ENCODE measurements around the gene IL17C. TPM values are rescaled to one million over a fixed set of nuclear protein-coding genes. Genes with fewer than 3 reads are reported as not detected.

The IL17C gene
- polyA plus RNA-seq, 10 donors, result not detected

- no peak for DNase-seq
Measured at GRCh38 chr16:88627531-88628411, 10.6 kb upstream of the IL17C start.

GRCh38 chr16:88628512-88628974 is 9.8 kb upstream of the IL17C start:
- no peak for DNase-seq

GRCh38 chr16:88629835-88630234 is 8.5 kb upstream of the IL17C start:
- no peak for DNase-seq

GRCh38 chr16:88630433-88630832 is 7.9 kb upstream of the IL17C start:
- DNase-seq, result no peak

GRCh38 chr16:88630941-88631340 is 7.4 kb upstream of the IL17C start:
- DNase-seq, result no peak

- DNase-seq, result no peak
Measured at GRCh38 chr16:88631384-88631783, 7.0 kb upstream of the IL17C start.

GRCh38 chr16:88631920-88632586 is 6.3 kb upstream of the IL17C start:
- DNase-seq, result no peak

GRCh38 chr16:88632587-88632930 is 5.8 kb upstream of the IL17C start:
- DNase-seq, result no peak

GRCh38 chr16:88633684-88634140 is 4.7 kb upstream of the IL17C start:
- DNase-seq, result peak in 1 of 3 donors; percentile 34

- DNase-seq, result peak in 1 of 3 donors; percentile 52
Measured at GRCh38 chr16:88634141-88634993, 4.0 kb upstream of the IL17C start.

GRCh38 chr16:88634994-88635670 is 3.2 kb upstream of the IL17C start:
- DNase-seq, result no peak

GRCh38 chr16:88635671-88636319 is 2.6 kb upstream of the IL17C start:
- DNase-seq, result no peak

GRCh38 chr16:88636488-88637265 is 1.7 kb upstream of the IL17C start:
- no peak for DNase-seq

GRCh38 chr16:88639231-88640038 is 1.1 kb downstream of the IL17C start:
- peak in 1 of 3 donors; percentile 48 for DNase-seq

- no peak for DNase-seq
Measured at GRCh38 chr16:88640039-88640495, 1.7 kb downstream of the IL17C start.

- no peak for DNase-seq
Measured at GRCh38 chr16:88640498-88641247, 2.3 kb downstream of the IL17C start.

- DNase-seq, result no peak
Measured at GRCh38 chr16:88642881-88643643, 4.7 kb downstream of the IL17C start.

- no peak for DNase-seq
Measured at GRCh38 chr16:88643644-88643932, 5.2 kb downstream of the IL17C start.

All from muscle of back (tissue), 11 donors.